Chondrocyte (in vitro differentiated cells): ENCODE results near the gene CCDC82. TPM values are rescaled to one million over a fixed set of nuclear protein-coding genes. Genes with fewer than 3 reads are reported as not detected.

Experiments
- DNase-seq: peaks from one replicate; pipeline ENCODE4 v3.0.0; 2021; ENCODE audit warnings: mixed read lengths, low spot score
- H3K27ac Mint-ChIP-seq: one replicate; pipeline ENCODE4 v1.8.0; 2021; ENCODE audit warnings: mild to moderate bottlenecking, moderate library complexity, mixed read lengths; ENCODE audit not compliant: unreplicated experiment
- H3K27me3 Mint-ChIP-seq: 2 replicates; pipeline ENCODE4 v1.8.0; 2021; ENCODE audit warnings: low read depth, mixed read lengths
- H3K36me3 Mint-ChIP-seq: 2 replicates; pipeline ENCODE4 v1.8.0; 2021; ENCODE audit warnings: low read depth, mixed read lengths
- H3K4me1 Mint-ChIP-seq: 2 replicates; pipeline ENCODE4 v1.8.0; 2021; ENCODE audit warnings: low read depth, mild to moderate bottlenecking, mixed read lengths
- H3K4me3 Mint-ChIP-seq: one replicate; pipeline ENCODE4 v1.8.0; 2021; ENCODE audit warnings: mild to moderate bottlenecking, moderate library complexity, mixed read lengths; ENCODE audit not compliant: unreplicated experiment
- H3K9me3 Mint-ChIP-seq: 2 replicates; pipeline ENCODE4 v1.8.0; 2021; ENCODE audit warnings: low read depth, mixed read lengths
- CTCF ChIP-seq: fragments of 200-600 bp; sonication (generic); IDR thresholded peaks from 2 replicates; pipeline ENCODE4 v1.5.0; 2021; ENCODE audit warnings: antibody characterized with exemption, mild to moderate bottlenecking, moderate library complexity
- total RNA-seq: library from RNA; stranded (reverse); gene quantifications from 3 replicates; pipeline ENCODE4 v1.2.1, GENCODE V29; 2021

The CCDC82 gene
- total RNA-seq, 1 donor from 2014 or later, result 21.3 TPM

- H3K27ac Mint-ChIP-seq, result peak overlapping the region; percentile 82
- no peaks in the 10 kb centered on the region for H3K27me3 Mint-ChIP-seq
- peaks cover 89% of the 10 kb centered on the region for H3K4me1 Mint-ChIP-seq
- DNase-seq, result no peak
- TF ChIP-seq CTCF, result no peak
- no peaks in the 10 kb centered on the region for H3K9me3 Mint-ChIP-seq
- H3K4me3 Mint-ChIP-seq, result no peak overlapping the region
- H3K36me3 Mint-ChIP-seq, result peaks cover 3% of the 10 kb centered on the region
Measured at GRCh38 chr11:96313163-96313562, 76.5 kb downstream of the CCDC82 start.

GRCh38 chr11:96311120-96311568 is 78.6 kb downstream of the CCDC82 start:
- Mint-ChIP-seq H3K4me1 (peaks cover 89% of the 10 kb centered on the region), H3K9me3 (no peaks in the 10 kb centered on the region), H3K36me3 (no peaks in the 10 kb centered on the region), H3K4me3 (no peak overlapping the region), H3K27me3 (no peaks in the 10 kb centered on the region), H3K27ac (peak overlapping the region; percentile 75)
- no peak for TF ChIP-seq CTCF
- no peak for DNase-seq

GRCh38 chr11:96310236-96310635 is 79.5 kb downstream of the CCDC82 start:
- H3K27me3 Mint-ChIP-seq, result no peaks in the 10 kb centered on the region
- H3K4me1 Mint-ChIP-seq, result peaks cover 88% of the 10 kb centered on the region
- H3K36me3 Mint-ChIP-seq, result no peaks in the 10 kb centered on the region
- no peak for TF ChIP-seq CTCF
- DNase-seq, result no peak
- no peak overlapping the region for H3K27ac Mint-ChIP-seq
- no peak overlapping the region for H3K4me3 Mint-ChIP-seq
- no peaks in the 10 kb centered on the region for H3K9me3 Mint-ChIP-seq

- Mint-ChIP-seq H3K36me3 (no peaks in the 10 kb centered on the region), H3K4me1 (peaks cover 83% of the 10 kb centered on the region), H3K27me3 (no peaks in the 10 kb centered on the region), H3K9me3 (no peaks in the 10 kb centered on the region), H3K4me3 (no peak overlapping the region), H3K27ac (no peak overlapping the region)
- no peak for DNase-seq
- TF ChIP-seq CTCF, result no peak
Measured at GRCh38 chr11:96309643-96310017, 80.1 kb downstream of the CCDC82 start.

GRCh38 chr11:96309016-96309642 is 80.6 kb downstream of the CCDC82 start:
- DNase-seq, result no peak
- peak overlapping the region; percentile 3 for H3K27ac Mint-ChIP-seq
- no peak for TF ChIP-seq CTCF
- no peaks in the 10 kb centered on the region for H3K36me3 Mint-ChIP-seq
- no peaks in the 10 kb centered on the region for H3K9me3 Mint-ChIP-seq
- no peaks in the 10 kb centered on the region for H3K27me3 Mint-ChIP-seq
- no peak overlapping the region for H3K4me3 Mint-ChIP-seq
- H3K4me1 Mint-ChIP-seq, result peaks cover 82% of the 10 kb centered on the region
